Ovary (tissue), 9 donors: Measurements from ENCODE around the gene OR8I2. TPM values are rescaled to one million over a fixed set of nuclear protein-coding genes. Genes with fewer than 3 reads are reported as not detected.

Experiments used
- DNase-seq, 5 donors: peaks; one replicate each; pipeline ENCODE4 v3.0.0-alpha.2; 2019 to 2020
- H3K27ac ChIP-seq, 2 donors: fragments of 200-600 bp; one replicate each; pipeline versions ENCODE4 v1.5.1 to v1.8.0; 2019 to 2022
- H3K27me3 ChIP-seq: fragments of 200-600 bp; one replicate; pipeline ENCODE4 v1.8.0; 2022
- H3K36me3 ChIP-seq: fragments of 200-600 bp; sonication (generic); one replicate; pipeline ENCODE4 v1.5.1; 2019
- H3K4me1 ChIP-seq: one replicate; pipeline ENCODE4 v1.8.1; 2013; ENCODE audit warnings: mild to moderate bottlenecking, moderate library complexity; ENCODE audit not compliant: insufficient read depth
- H3K4me3 ChIP-seq: fragments of 200-600 bp; sonication (generic); one replicate; pipeline ENCODE4 v1.5.1; 2017
- H3K9me3 ChIP-seq, 2 donors: fragments of 200-600 bp in 1 of 2; sonication (generic) in 1 of 2; one replicate each; pipeline versions ENCODE4 v1.5.1 to v1.8.1; 2013 to 2019; ENCODE audit warnings: mild to moderate bottlenecking in 1 of 2, moderate library complexity in 1 of 2
- CTCF ChIP-seq, 3 donors: fragments of 450-650 bp in 2 of 3; fragments of 200-600 bp in 1 of 3; IDR thresholded peaks; one replicate each; pipeline versions ENCODE4 v1.5.1 to v1.8.0; 2016 to 2022; ENCODE audit warnings: antibody characterized with exemption in 3 of 3, mild to moderate bottlenecking in 1 of 3
- EP300 ChIP-seq: sonication (generic); formaldehyde crosslinking; IDR thresholded peaks from one replicate; pipeline ENCODE4 v1.6.1; 2017; ENCODE audit warnings: antibody characterized with exemption
- POLR2A ChIP-seq: fragments of 450-650 bp; IDR thresholded peaks from one replicate; pipeline ENCODE4 v1.6.1; 2017; ENCODE audit warnings: antibody characterized with exemption, mild to moderate bottlenecking, moderate library complexity
- WGBS, 3 donors: extraction: QIAGEN DNeasy Blood & Tissue Kit in 1 of 3; methylation state at CpG; one replicate each; pipeline versions ENCODE4 v1.1.5 to v1.1.7; 2013 to 2017; 5-methylcytosine and 5-hydroxymethylcytosine counted together
- intact Hi-C, 4 donors: fragments of 100-400 bp; cut with DNase I; formaldehyde crosslinking; loops; one replicate each; pipeline versions ENCODE4 v1.11.0 to v1.15.1; 2022 to 2023
- polyA plus RNA-seq, 2 donors: library from polyadenylated mRNA; stranded (reverse); fragments of 200-250 nt in 1 of 2; fragments of 350-450 nt in 1 of 2; fragmentation: Illumina TruSeq in 1 of 2; extraction: RNeasy Lipid Tissue Mini Kit (QIAGEN cat#74804) in 1 of 2; gene quantifications; one replicate each; pipeline ENCODE4 v1.2.3, GENCODE V29; 2013 to 2014
- total RNA-seq, 7 donors: library from RNA; depleted of rRNA in 2 of 7; stranded (reverse); fragments of >200 nt in 2 of 7; fragmentation: NEBNext Ultra II Directional in 3 of 7; extraction: Animal tissue kit (Norgen Biotek cat#: 25700) in 3 of 7; gene quantifications; one replicate each; pipeline versions ENCODE4 v1.1.0 to v1.2.4, GENCODE V29; 2016 to 2023
- donor health status: DM: no; HTN: no; CAD: no; lungs with moderate emphysema.
- donor health status: DM: no; HTN: no; CAD: no.
- donor health status: Bipolar disorder and iron deficiency.
- donor health status: DM: yes; HTN: yes; CAD: no.
- donor health status: DM: no; HTN: no; CAD: no.
- donor health status: DM: yes; HTN: yes; CAD: no.

OR8I2 gene
- total and polyA plus RNA-seq, 9 donors = not detected

GRCh38 chr11:56066980-56067379 is 26.1 kb upstream of the OR8I2 start:
- Histone ChIP-seq H3K36me3 (no peaks in the 10 kb centered on the region), H3K27ac (no peak overlapping the region), H3K27me3 (no peaks in the 10 kb centered on the region), H3K4me3 (no peak overlapping the region), H3K9me3 (no peaks in the 10 kb centered on the region), H3K4me1 (no peaks in the 10 kb centered on the region)
- TF ChIP-seq POLR2A (no peak), EP300 (no peak), CTCF (IDR thresholded peaks at IDR 0.05) (no peak)
- intact Hi-C loops = no loop called here
- DNase-seq = no peak
- WGBS, 3 donors = 65 to 75% (median 68%) methylated on average over 2 of the region's 2 CpGs

GRCh38 chr11:56089697-56090096 is 3.4 kb upstream of the OR8I2 start:
- WGBS, 3 donors = 63 to 88% (median 68%) methylated on average over 3 of the region's 3 CpGs
- Histone ChIP-seq H3K27ac (no peak overlapping the region), H3K27me3 (no peaks in the 10 kb centered on the region), H3K9me3 (no peaks in the 10 kb centered on the region), H3K36me3 (no peaks in the 10 kb centered on the region), H3K4me3 (no peak overlapping the region), H3K4me1 (no peaks in the 10 kb centered on the region)
- intact Hi-C loops = no loop called here
- TF ChIP-seq CTCF (IDR thresholded peaks at IDR 0.05) (no peak), EP300 (no peak), POLR2A (no peak)
- DNase-seq = no peak

- Histone ChIP-seq H3K9me3 (no peaks in the 10 kb centered on the region), H3K27me3 (no peaks in the 10 kb centered on the region), H3K27ac (no peak within 1 kb of the TSS), H3K36me3 (no peaks in the 10 kb centered on the region), H3K4me3 (no peak within 1 kb of the TSS), H3K4me1 (no peaks in the 10 kb centered on the region)
- DNase-seq = no peak
- intact Hi-C loops = no loop called here
- no peak for TF ChIP-seq EP300
- TF ChIP-seq POLR2A = no peak
- no peak for TF ChIP-seq CTCF (IDR thresholded peaks at IDR 0.05)
These were observed 10.2 kb downstream of the OR8I2 start, which contains the start of gene OR8H2 for GRCh38 chr11:56103210-56103737. OR8H2 (plus strand) TSS chr11:56103687; CDS start chr11:56105043, 1,356 bp downstream.

- Histone ChIP-seq H3K36me3 (no peaks in the 10 kb centered on the region), H3K27me3 (no peaks in the 10 kb centered on the region), H3K27ac (no peak within 1 kb of the TSS), H3K4me3 (no peak within 1 kb of the TSS), H3K4me1 (no peaks in the 10 kb centered on the region), H3K9me3 (no peaks in the 10 kb centered on the region)
- TF ChIP-seq POLR2A (no peak), CTCF (IDR thresholded peaks at IDR 0.05) (no peak), EP300 (no peak)
- DNase-seq = no peak
- WGBS, 3 donors = 64 to 75% (median 69%) methylated on average over 6 of the region's 6 CpGs
- intact Hi-C loops = no loop called here
These were observed 29.0 kb downstream of the OR8I2 start, which contains the start of gene OR8H3 for GRCh38 chr11:56122073-56122472. OR8H3 (plus strand) TSS chr11:56122373; CDS start chr11:56122373, 0 bp downstream.
